GM19023 (cell line): Measurements from ENCODE around the gene L3MBTL4.

Source experiments
- ATAC-seq: cut with Tn5 transposase; IDR thresholded peaks from one replicate; pipeline ENCODE4 v1.9.1; 2021; ENCODE audit warnings: mild to moderate bottlenecking, moderate library complexity; ENCODE audit not compliant: unreplicated experiment

The L3MBTL4 gene

GRCh38 chr18:6257950-6258349 is 156.8 kb downstream of the L3MBTL4 start:
- no peak for ATAC-seq

GRCh38 chr18:6256521-6256920 is 158.2 kb downstream of the L3MBTL4 start:
- ATAC-seq, result no peak

- ATAC-seq, result no peak
Observed at GRCh38 chr18:6255886-6256285, 158.8 kb downstream of the L3MBTL4 start.

DNA sequence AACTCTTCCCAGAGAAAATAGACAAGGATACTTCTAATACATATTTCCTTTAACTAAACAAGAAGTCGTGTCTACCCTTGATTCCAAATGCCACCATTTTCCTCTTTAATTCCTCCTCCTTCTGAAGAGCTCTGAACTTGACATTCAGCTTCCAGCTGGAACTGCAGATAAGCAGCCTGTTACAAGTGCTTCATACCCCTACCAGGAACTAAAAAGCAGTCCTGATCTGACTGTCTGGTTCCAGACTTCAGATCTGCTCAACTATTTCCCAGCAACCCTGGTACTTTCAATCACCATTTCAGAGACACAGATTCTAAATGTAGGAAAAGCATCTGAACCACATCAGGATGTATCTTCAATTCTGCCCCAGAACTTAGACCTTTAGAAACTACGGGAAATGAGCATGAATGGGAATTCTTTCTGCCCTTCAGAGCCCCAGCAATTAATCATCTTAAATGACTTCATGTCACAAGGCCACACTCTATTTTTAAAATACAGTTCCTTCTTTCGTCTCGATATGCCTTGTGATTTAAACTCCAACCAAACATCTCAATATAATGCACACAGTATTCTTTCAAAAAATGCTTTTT is 159.5 kb downstream of the L3MBTL4 start:
- no peak for ATAC-seq

DNA sequence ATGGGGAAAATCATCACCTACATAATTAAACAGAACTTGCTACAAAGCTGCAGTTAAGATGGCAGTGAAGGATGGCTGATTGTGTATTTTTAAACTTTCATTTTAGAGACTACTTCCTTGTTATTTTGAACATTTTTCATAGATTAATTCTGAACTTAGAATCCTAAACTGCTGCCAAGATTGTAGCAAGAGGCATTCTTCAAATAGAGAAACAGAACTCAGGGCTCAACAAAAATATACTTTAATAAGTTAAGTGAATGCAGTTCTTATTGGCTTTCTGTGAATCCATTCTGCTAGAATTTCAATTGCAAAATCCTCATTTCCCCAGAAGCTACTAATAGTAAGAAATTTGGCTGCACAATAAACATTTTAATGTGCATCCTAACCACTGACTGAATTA is 160.3 kb downstream of the L3MBTL4 start:
- no peak for ATAC-seq

GRCh38 chr18:6251084-6251483 is 163.6 kb downstream of the L3MBTL4 start:
- ATAC-seq, result no peak

GRCh38 chr18:6249788-6250187 is 164.9 kb downstream of the L3MBTL4 start:
- ATAC-seq, result no peak

DNA sequence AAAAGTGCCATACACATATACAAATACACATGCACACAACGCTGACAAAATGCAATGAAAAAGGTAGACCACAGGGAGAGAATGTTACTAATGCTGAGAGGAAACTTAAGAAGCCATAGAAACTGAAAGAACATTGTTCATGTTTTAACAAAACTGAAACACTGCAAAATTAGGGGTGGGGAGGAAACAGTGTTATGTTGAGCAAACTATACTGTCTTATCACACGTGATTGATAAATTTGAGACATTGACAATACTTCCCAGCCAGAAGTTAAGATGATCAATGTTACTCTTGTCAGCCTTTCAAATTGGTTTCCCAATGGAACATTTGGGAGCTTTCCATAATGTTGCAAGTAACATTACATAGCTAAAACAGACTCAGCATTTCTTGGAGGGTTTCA is 165.5 kb downstream of the L3MBTL4 start:
- ATAC-seq, result peak; percentile 80

DNA sequence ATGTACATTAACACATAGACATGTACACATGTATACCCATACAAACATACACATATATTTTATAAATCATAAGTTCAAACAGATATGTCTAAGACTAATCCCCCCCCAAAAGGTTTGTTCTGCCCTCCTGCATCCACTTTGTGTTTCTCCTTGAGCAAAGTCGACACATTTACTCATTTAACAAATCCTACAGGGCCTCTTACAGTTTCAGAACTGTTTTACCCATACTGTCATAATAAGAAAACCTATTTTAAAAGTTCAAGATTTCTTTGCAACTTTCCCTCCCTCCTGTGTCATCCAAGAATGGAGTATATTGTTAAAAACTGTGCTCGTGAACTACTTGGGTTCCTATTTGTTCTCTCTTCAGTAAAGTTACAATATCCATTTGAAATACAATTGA is 166.7 kb downstream of the L3MBTL4 start:
- no peak for ATAC-seq

DNA sequence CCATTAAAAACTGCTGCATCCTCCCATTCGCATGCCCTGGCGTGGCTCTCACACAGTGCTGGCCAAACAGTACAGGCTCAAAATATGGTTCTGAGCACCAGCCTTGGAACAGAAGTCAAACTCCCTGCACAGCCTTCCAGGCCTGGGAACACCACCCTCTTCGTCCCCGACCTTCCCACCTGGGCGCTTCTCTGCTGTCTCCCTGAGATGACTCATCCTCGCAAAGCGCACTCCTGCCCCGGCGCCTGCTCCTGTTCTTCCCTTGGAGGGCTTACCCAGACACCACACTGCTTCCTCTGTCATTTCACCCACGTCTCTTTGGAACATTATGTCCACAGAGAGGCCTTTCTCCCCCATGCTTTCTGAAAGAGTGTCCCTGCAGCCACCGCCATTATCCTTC is 172.7 kb downstream of the L3MBTL4 start:
- ATAC-seq, result no peak

DNA sequence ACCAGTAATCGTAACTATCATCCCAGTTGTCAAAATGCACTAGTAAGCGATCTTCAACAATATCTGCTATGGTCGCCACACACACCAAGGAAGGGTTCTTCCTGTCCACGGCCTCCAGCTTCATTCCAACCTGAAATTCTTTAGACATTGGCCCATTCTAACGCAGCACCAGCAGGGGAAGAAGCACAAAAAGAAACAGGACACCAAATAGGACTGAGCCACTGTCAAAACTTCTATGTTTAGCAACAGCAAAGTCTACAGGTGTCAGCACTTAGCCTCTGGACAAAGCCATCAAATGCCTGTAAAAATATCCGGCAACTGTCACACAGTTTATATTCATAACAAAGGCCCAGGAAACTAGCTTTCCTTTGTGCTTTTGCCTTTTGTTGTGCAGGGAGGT is 175.0 kb downstream of the L3MBTL4 start:
- no peak for ATAC-seq

DNA sequence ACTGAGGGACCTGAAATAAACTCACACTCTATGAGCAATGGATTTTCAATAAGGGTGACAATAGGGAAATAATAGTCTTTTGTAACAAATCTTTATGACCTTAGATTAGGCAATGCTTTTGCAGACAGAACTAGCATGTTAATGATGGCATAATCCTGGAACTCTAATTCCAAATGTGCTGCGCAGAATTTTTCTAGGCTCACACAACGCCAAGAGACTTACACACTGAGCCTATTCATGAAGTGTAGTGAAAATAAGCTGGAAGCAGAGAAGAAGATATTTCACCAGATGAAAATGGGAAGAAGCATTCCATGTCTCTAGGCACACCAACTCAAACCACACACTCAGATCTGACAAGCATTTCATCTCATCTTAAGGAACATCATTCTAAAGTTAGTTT is 178.5 kb downstream of the L3MBTL4 start:
- no peak for ATAC-seq

DNA sequence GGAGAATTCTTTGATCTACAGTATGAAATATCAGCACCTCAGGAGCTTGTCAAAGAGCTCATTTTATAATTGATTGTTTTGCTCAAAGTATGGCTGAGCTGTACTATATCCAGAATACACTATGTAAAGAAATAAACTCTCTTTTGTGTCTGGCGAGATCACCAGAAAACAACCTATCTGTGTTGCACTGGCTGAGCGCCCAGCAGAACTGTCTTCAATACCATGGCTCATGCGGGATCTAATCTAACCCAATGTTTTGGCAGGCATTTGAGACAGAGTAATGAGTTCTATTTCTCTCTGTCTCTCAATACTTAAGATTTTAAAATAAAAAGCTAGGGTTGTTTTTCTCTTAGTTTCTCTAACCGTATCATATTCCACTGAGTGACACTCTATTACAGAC is 192.4 kb downstream of the L3MBTL4 start:
- ATAC-seq, result no peak

DNA sequence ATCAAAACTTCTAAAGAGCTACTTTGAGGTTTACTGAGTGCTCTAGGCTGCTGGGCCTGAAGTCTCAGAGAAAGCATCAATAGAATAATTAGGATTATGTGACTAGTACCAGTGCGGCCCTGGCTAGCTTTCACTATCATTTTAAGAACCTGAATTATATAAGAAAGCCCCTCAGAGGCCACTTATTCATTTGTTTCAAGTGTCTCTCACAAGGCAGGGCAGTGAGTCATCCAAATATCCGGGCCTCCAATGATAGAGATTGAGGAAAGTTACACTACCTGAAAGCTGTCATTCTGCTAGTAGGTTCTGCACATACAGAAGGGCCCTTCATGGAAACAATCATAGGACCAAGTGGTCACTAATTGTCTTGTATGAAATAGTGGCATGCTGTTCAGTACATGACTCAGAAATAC is 193.1 kb downstream of the L3MBTL4 start:
- no peak for ATAC-seq

- ATAC-seq, result no peak
Observed at GRCh38 chr18:6220129-6220528, 194.6 kb downstream of the L3MBTL4 start.

DNA sequence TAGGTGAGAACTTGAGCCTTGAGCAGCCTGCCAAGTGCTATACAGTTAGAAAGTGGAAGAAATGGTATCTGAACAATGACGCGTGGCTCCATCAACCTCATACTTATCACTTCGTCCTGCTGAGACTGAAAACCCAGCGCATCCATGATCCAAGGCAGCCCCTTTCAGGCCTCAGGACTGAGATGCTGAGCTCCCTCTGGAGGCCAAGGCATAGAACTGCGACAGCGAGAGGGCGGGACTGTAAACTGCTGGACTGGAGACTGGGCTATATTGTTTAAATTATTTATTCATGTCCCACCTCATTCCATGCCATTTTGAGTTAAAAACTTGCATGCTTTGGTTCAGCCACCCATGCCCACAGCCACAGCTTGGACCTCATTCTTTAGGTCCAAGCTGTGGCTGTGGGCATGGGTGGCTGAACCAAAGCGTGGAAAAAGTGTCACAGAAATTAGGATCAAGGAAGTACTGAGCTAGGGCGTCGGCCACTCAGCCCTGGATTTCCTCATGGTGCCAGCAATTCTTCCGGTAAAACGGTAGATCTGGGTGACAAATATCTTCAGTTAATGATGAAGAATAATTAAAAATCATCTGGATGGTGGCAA is 195.5 kb downstream of the L3MBTL4 start:
- ATAC-seq, result peak; percentile 55

DNA sequence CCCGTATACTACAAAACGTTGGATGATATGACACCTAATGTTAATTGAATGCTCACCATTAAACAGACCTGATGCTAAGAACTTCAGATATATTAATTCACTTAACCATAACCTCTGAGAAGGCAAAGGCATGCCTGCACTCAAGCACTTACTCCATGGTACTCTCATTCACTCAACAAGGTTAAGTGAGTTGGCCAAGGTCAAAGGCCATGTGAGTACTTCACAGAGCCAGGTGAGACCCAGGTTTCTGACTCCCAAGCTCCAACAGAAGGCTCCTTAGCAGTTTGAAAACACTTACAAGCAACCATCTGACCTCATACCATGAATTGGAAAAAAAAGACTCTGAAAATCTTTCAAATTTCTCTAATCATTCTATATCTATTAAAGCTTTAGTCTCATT is 198.8 kb downstream of the L3MBTL4 start:
- no peak for ATAC-seq

- ATAC-seq, result no peak
Observed at GRCh38 chr18:6211174-6211504, 203.6 kb downstream of the L3MBTL4 start.

- ATAC-seq, result no peak
Observed at GRCh38 chr18:6210349-6211173, 204.2 kb downstream of the L3MBTL4 start.

DNA sequence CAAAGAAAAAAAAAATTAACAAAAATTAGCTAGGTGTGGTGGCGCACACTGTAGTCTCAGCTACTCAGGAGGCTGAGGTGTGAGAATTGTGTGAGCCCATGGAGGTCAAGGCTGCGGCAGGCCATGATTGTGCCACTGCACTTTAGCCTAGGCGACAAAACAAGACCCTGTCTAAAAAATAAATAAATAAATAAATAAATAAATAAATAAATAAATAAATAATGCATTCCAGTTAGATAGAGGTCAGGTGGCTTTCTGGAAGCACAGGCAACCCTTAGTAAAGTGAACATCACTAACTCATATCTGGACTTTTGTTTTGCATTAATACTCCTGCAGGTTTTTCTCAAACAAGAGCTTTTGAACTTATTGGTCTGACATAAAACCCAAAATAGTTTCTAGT is 206.8 kb downstream of the L3MBTL4 start:
- no peak for ATAC-seq

GRCh38 chr18:6207116-6207515 is 207.6 kb downstream of the L3MBTL4 start:
- ATAC-seq, result no peak

- ATAC-seq, result no peak
Observed at GRCh38 chr18:6205706-6206105, 209.0 kb downstream of the L3MBTL4 start.
